H1 (cell line): Measurements from ENCODE around the gene HS2ST1. TPM values are rescaled to one million over a fixed set of nuclear protein-coding genes. Genes with fewer than 3 reads are reported as not detected.

Experiments used
- CTCF ChIA-PET: fragments of 300-600 bp; sonication (Branson Sonifier 250); formaldehyde crosslinking; loops from one replicate; lab custom pipeline; 2021; ENCODE audit not compliant: partially characterized antibody; lab: Charles Lee
- POLR2A ChIA-PET: fragments of 300-600 bp; sonication (Branson Sonifier 250); formaldehyde crosslinking; loops from one replicate; lab custom pipeline; 2021; ENCODE audit warnings: inconsistent platforms; ENCODE audit not compliant: partially characterized antibody; lab: Charles Lee
- DNase-seq, 2 experiments: peaks; one replicate each; pipeline versions ENCODE4 v3.0.0 to v3.0.0-alpha.2; 2010 to 2022; ENCODE audit warnings: low spot score in 2 of 2, low read depth in 1 of 2, mixed read lengths in 1 of 2
- FAIRE-seq: peaks from 2 replicates; lab custom pipeline; 2011; peaks lifted over from hg19 to GRCh38; lab: Jason Lieb, UNC
- H2AFZ ChIP-seq: 2 replicates; pipeline ENCODE4 v1.8.1; 2012; ENCODE audit warnings: low read length, inconsistent platforms
- H2AK5ac ChIP-seq: 2 replicates; pipeline ENCODE4 v1.6.1; 2013; ENCODE audit warnings: low read depth, low read length
- H2BK120ac ChIP-seq: replicated peaks from 2 replicates; pipeline ENCODE3; 2013; ENCODE audit warnings: low read depth, low read length, inconsistent platforms
- H2BK12ac ChIP-seq: 2 replicates; pipeline ENCODE4 v1.6.1; 2013; ENCODE audit warnings: low read depth, low read length
- H2BK15ac ChIP-seq: 2 replicates; pipeline ENCODE4 v1.6.1; 2013; ENCODE audit warnings: low read length
- H2BK20ac ChIP-seq: 2 replicates; pipeline ENCODE4 v1.6.1; 2013; ENCODE audit warnings: low read length
- H2BK5ac ChIP-seq: 2 replicates; pipeline ENCODE4 v1.6.1; 2013; ENCODE audit warnings: low read depth, low read length
- H3K14ac ChIP-seq: 2 replicates; pipeline ENCODE4 v1.6.1; 2013; ENCODE audit warnings: inconsistent platforms; ENCODE audit not compliant: insufficient read length
- H3K18ac ChIP-seq: 2 replicates; pipeline ENCODE4 v1.6.1; 2013; ENCODE audit warnings: low read length; ENCODE audit errors: extremely low read depth
- H3K23ac ChIP-seq: 2 replicates; pipeline ENCODE4 v1.6.1; 2013; ENCODE audit warnings: inconsistent platforms; ENCODE audit not compliant: insufficient read length
- H3K23me2 ChIP-seq: 2 replicates; pipeline ENCODE4 v1.6.1; 2013; ENCODE audit warnings: low read depth, low read length
- H3K27ac ChIP-seq: 2 replicates; pipeline ENCODE4 v1.6.1; 2011; ENCODE audit warnings: low read depth, low read length, inconsistent platforms
- H3K27me3 ChIP-seq, 4 experiments: replicated peaks in 1 of 4; 1 replicate in 1 of 4; 2 replicates in 3 of 4; pipeline versions ENCODE4 v1.6.1 to v1.8.1; 2011 to 2013; ENCODE audit warnings: low read length in 3 of 4, mild to moderate bottlenecking in 3 of 4, inconsistent platforms in 2 of 4, mixed read lengths in 2 of 4, moderate library complexity in 1 of 4; ENCODE audit not compliant: control insufficient read depth in 3 of 4, insufficient read depth in 3 of 4; ENCODE audit errors: extremely low read depth in 1 of 4
- H3K36me3 ChIP-seq, 4 experiments: 2 replicates each; pipeline versions ENCODE4 v1.6.1 to v1.8.1; 2011 to 2013; ENCODE audit warnings: mild to moderate bottlenecking in 4 of 4, low read length in 3 of 4, moderate library complexity in 2 of 4, control low read depth in 1 of 4, inconsistent platforms in 1 of 4; ENCODE audit not compliant: insufficient read depth in 4 of 4, control insufficient read depth in 2 of 4
- H3K4ac ChIP-seq: replicated peaks from 2 replicates; pipeline ENCODE3; 2013; ENCODE audit warnings: low read length, low read depth, mixed read lengths, inconsistent platforms; ENCODE audit not compliant: insufficient read length
- H3K4me1 ChIP-seq, 4 experiments: replicated peaks in 1 of 4; 1 replicate in 1 of 4; 2 replicates in 3 of 4; pipeline versions ENCODE4 v1.6.1 to v1.8.1; 2011 to 2013; ENCODE audit warnings: low read length in 3 of 4, inconsistent platforms in 2 of 4, mixed read lengths in 1 of 4; ENCODE audit not compliant: insufficient read depth in 4 of 4, control insufficient read depth in 3 of 4
- H3K4me2 ChIP-seq, 2 experiments: 2 replicates each; pipeline versions ENCODE4 v1.6.1 to v1.8.1; 2011 to 2013; ENCODE audit warnings: low read depth in 2 of 2, low read length in 2 of 2, control low read depth in 1 of 2, inconsistent platforms in 1 of 2, mild to moderate bottlenecking in 1 of 2; ENCODE audit not compliant: insufficient read depth in 1 of 2
- H3K4me3 ChIP-seq, 4 experiments: fragments of 200-600, 300-600 bp in 1 of 4; sonication (generic), shearing (Covaris generic), sonication (Bioruptor Twin) in 1 of 4; 2 replicates each; pipeline versions ENCODE4 v1.5.1 to v1.8.1; 2011 to 2016; ENCODE audit warnings: low read length in 4 of 4, low read depth in 3 of 4, control low read depth in 2 of 4, inconsistent platforms in 2 of 4, mild to moderate bottlenecking in 2 of 4, mixed read lengths in 1 of 4, moderate library complexity in 1 of 4; ENCODE audit not compliant: insufficient read depth in 2 of 4; ENCODE audit errors: extremely low read depth in 1 of 4
- H3K56ac ChIP-seq: replicated peaks from 2 replicates; pipeline ENCODE3; 2013; ENCODE audit warnings: low read depth, mild to moderate bottlenecking, mixed read lengths, low read length, inconsistent platforms; ENCODE audit not compliant: insufficient read length
- H3K79me1 ChIP-seq: 2 replicates; pipeline ENCODE4 v1.6.1; 2013; ENCODE audit warnings: low read depth, low read length, control low read depth
- H3K79me2 ChIP-seq, 2 experiments: 2 replicates each; pipeline versions ENCODE4 v1.6.1 to v1.8.1; 2012 to 2013; ENCODE audit warnings: low read length in 2 of 2, mild to moderate bottlenecking in 2 of 2, inconsistent platforms in 1 of 2; ENCODE audit not compliant: insufficient read depth in 2 of 2, control insufficient read depth in 1 of 2
- H3K9ac ChIP-seq, 4 experiments: replicated peaks in 1 of 4; 1 replicate in 1 of 4; 2 replicates in 3 of 4; pipeline versions ENCODE4 v1.6.1 to v1.8.1; 2011 to 2013; ENCODE audit warnings: low read depth in 3 of 4, low read length in 3 of 4, control low read depth in 2 of 4, mild to moderate bottlenecking in 2 of 4, moderate library complexity in 2 of 4, inconsistent platforms in 1 of 4; ENCODE audit errors: extremely low read depth in 1 of 4
- H3K9me3 ChIP-seq, 2 experiments: 2 replicates each; pipeline versions ENCODE4 v1.6.1 to v1.8.1; 2012 to 2013; ENCODE audit warnings: mild to moderate bottlenecking in 2 of 2, moderate library complexity in 2 of 2, control low read depth in 1 of 2, inconsistent platforms in 1 of 2, low read depth in 1 of 2, low read length in 1 of 2, mixed read lengths in 1 of 2; ENCODE audit not compliant: insufficient read depth in 2 of 2
- H4K20me1 ChIP-seq, 2 experiments: replicated peaks in 1 of 2; 2 replicates each; pipeline versions ENCODE3 to v1.8.1; 2011 to 2013; ENCODE audit warnings: inconsistent platforms in 2 of 2, low read length in 2 of 2, mild to moderate bottlenecking in 1 of 2; ENCODE audit not compliant: insufficient read depth in 2 of 2, control insufficient read depth in 1 of 2
- H4K5ac ChIP-seq: 2 replicates; pipeline ENCODE4 v1.6.1; 2013; ENCODE audit warnings: low read length, low read depth, mixed read lengths, inconsistent platforms; ENCODE audit not compliant: insufficient read length
- H4K8ac ChIP-seq: 2 replicates; pipeline ENCODE4 v1.8.0; 2013; ENCODE audit warnings: mild to moderate bottlenecking, moderate library complexity, low read length, inconsistent platforms; ENCODE audit not compliant: insufficient read depth; ENCODE audit errors: extremely low read depth
- H4K91ac ChIP-seq: replicated peaks from 2 replicates; pipeline ENCODE3; 2013; ENCODE audit warnings: low read length, mixed read lengths, inconsistent platforms; ENCODE audit not compliant: insufficient read length
- CBX8 ChIP-seq: fragments of 300-800, 300-1000 bp; sonication (generic); IDR thresholded peaks from 2 replicates; pipeline ENCODE4 v1.7.1; 2016; ENCODE audit warnings: low read depth, low read length, borderline replicate concordance
- FOSL1 ChIP-seq: IDR thresholded peaks from 2 replicates; pipeline ENCODE4 v1.6.1; 2011; ENCODE audit warnings: mild to moderate bottlenecking, low read depth, low read length, moderate library complexity; ENCODE audit not compliant: insufficient read depth
- PHF8 ChIP-seq: fragments of 200-600 bp; sonication (generic); conservative IDR thresholded peaks from 2 replicates; pipeline ENCODE4 v1.7.1; 2012; ENCODE audit warnings: low read depth, mild to moderate bottlenecking, inconsistent platforms, low read length, moderate library complexity
- TEAD4 ChIP-seq: IDR thresholded peaks from 2 replicates; pipeline ENCODE4 v1.6.1; 2012; ENCODE audit warnings: low read depth, low read length, inconsistent platforms, mixed read lengths
- WGBS, 2 experiments: shearing (Covaris generic) in 1 of 2; methylation state at CpG; one replicate each; pipeline versions ENCODE4 v1.1.6 to v1.1.7; 2013 to 2015; ENCODE audit warnings: low lambda C conversion rate in 2 of 2, mixed read lengths in 2 of 2, inconsistent platforms in 1 of 2, low coverage in 1 of 2, missing lambda C conversion rate in 1 of 2; ENCODE audit not compliant: insufficient replicate concordance in 2 of 2, insufficient coverage in 1 of 2, insufficient read length in 1 of 2; ENCODE audit errors: extremely low coverage in 1 of 2, missing lambda C conversion rate in 1 of 2; 5-methylcytosine and 5-hydroxymethylcytosine counted together
- polyA plus RNA-seq, 7 experiments: library from polyadenylated mRNA; depleted of rRNA in 3 of 7; stranded (reverse) in 5 of 7; unstranded in 2 of 7; fragments of >200 nt in 5 of 7; fragments of 200-250 nt in 2 of 7; gene quantifications; 1 replicate in 5 of 7; 2 replicates in 1 of 7; 4 replicates in 1 of 7; pipeline versions ENCODE4 v1.2.1 to v1.2.3, GENCODE V29; 2011 to 2013; ENCODE audit warnings: missing spikeins in 2 of 7, mixed read lengths in 2 of 7
- total RNA-seq: library from RNA; stranded (reverse); fragmentation: NEBNext Ultra II Directional; extraction: Animal tissue kit (Norgen Biotek cat#: 25700); gene quantifications from 2 replicates; pipeline ENCODE4 v1.2.1, GENCODE V29; 2021
- TF ChIP-seq, protein P1 (sequence below): IDR thresholded peaks from 2 replicates; pipeline ENCODE4 v1.6.1; 2012; ENCODE audit warnings: inconsistent platforms

Gene HS2ST1
- total and polyA plus RNA-seq, 2 of the 8 experiments (the other 6 are each of a cell fraction or from before 2014, with no cell fraction given): 5.2 to 28.3 TPM

DNA sequence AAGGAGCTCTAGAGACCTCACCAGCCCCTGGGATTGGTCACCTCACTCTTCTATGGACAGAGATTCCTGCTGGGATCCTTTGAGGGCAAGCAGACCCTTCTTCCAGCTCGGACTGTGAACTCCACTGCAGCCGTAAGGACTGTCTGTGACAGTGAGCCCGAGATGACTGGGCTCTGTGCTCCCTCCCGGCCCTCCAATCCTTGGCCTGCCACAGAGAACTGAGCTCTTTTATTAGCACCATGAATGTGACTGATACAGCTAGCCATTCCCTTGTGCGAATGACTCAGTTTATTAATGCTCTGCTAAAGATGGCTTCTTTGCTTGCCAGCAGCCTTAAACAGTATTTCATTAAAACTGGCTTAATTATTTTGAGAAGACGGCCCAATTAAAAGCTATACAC, 219.6 kb downstream of the HS2ST1 start:
- peaks cover 0 to 6% (median under 1%) of the 10 kb centered on the region in 4 experiments; a peak in 4 of 7 replicates for H3K4me1 ChIP-seq
- H2BK15ac ChIP-seq: no peak overlapping the region
- no peak overlapping the region for H3K14ac ChIP-seq
- peaks cover 3% of the 10 kb centered on the region; the same call in 1 of the 2 replicates for H3K23me2 ChIP-seq
- no peak overlapping the region for H2BK20ac ChIP-seq
- no peak overlapping the region for H3K9ac ChIP-seq
- no peak overlapping the region for H4K5ac ChIP-seq
- H4K91ac ChIP-seq: no peak overlapping the region
- no peak for DNase-seq
- H2AFZ ChIP-seq: no peak overlapping the region
- no peak overlapping the region for H3K23ac ChIP-seq
- no peaks in the 10 kb centered on the region for H3K79me2 ChIP-seq
- H3K36me3 ChIP-seq: no peaks in the 10 kb centered on the region
- no peak overlapping the region for H4K8ac ChIP-seq
- TF ChIP-seq PHF8: no peak
- TF ChIP-seq FOSL1: no peak
- TF ChIP-seq TEAD4: no peak
- TF ChIP-seq, protein P1, sequence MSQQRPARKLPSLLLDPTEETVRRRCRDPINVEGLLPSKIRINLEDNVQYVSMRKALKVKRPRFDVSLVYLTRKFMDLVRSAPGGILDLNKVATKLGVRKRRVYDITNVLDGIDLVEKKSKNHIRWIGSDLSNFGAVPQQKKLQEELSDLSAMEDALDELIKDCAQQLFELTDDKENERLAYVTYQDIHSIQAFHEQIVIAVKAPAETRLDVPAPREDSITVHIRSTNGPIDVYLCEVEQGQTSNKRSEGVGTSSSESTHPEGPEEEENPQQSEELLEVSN: no peak
- TF ChIP-seq CBX8: no peak
- TF ChIP-seq, all 59 proteins: peak for 0
- Histone ChIP-seq H4K20me1 (no peaks in the 10 kb centered on the region), H3K4me3 (no peak overlapping the region), H2BK12ac (no peak overlapping the region), H3K4ac (no peak overlapping the region), H3K9me3 (no peaks in the 10 kb centered on the region), H3K27ac (no peak overlapping the region), H2BK5ac (no peak overlapping the region), H3K27me3 (peaks cover 0 to 14% (median 11%) of the 10 kb centered on the region in 4 experiments; a peak in 5 of 7 replicates), H2AK5ac (no peak overlapping the region), H3K56ac (no peak overlapping the region), H2BK120ac (no peak overlapping the region), H3K18ac (no peak overlapping the region), H3K79me1 (no peaks in the 10 kb centered on the region; the same call in 1 of the 2 replicates), H3K4me2 (no peak overlapping the region)
- FAIRE-seq: no peak
- POLR2A ChIA-PET: interaction anchor here (1.1 kb wide), 1 partner anchor 16 kb away, joined by 3 read pairs; no protein-coding TSS in a partner anchor
- 95% methylated on average over 6 of the region's 6 CpGs; no CpG with 5 or more reads in 1 of the 2 experiments for WGBS, 2 experiments
- CTCF ChIA-PET: interaction anchor here (0.8 to 1.5 kb wide), 8 partner anchors 8 to 158 kb away, joined by 3 to 10 read pairs (median 4); no protein-coding TSS in a partner anchor
